Esophagus squamous epithelium (tissue), 4 donors: Measurements from ENCODE around the gene NPFFR2.

ENCODE experiments used
- POLR2A ChIP-seq, 4 donors: fragments of 450-650 bp; IDR thresholded peaks; one replicate each; pipeline ENCODE4 v1.6.1; 2017; ENCODE audit warnings: antibody characterized with exemption in 4 of 4, mild to moderate bottlenecking in 4 of 4, moderate library complexity in 3 of 4
- TF ChIP-seq, protein P1 (sequence below), 6 experiments: fragments of 450-650 bp in 4 of 6; fragments of 200-600 bp in 2 of 6; sonication (generic) in 2 of 6; IDR thresholded peaks; one replicate each; pipeline ENCODE4 v1.5.1; 2016 to 2019; ENCODE audit warnings: antibody characterized with exemption in 6 of 6, mild to moderate bottlenecking in 4 of 6, moderate library complexity in 4 of 6

DNA sequence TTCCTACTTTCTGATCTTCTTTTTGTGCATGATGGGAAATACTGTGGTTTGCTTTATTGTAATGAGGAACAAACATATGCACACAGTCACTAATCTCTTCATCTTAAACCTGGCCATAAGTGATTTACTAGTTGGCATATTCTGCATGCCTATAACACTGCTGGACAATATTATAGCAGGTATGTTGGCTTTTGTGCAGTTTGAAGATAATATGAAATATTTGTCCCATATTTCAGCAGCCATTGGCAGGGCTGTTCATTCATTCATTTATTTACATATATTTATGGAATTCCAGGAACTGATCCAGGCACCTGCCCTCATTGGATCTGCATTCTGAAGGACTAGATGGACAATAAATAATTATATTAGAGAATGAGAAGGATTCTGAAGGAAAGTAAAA, 96.9 kb downstream of the NPFFR2 start:
- TF ChIP-seq, protein P1, sequence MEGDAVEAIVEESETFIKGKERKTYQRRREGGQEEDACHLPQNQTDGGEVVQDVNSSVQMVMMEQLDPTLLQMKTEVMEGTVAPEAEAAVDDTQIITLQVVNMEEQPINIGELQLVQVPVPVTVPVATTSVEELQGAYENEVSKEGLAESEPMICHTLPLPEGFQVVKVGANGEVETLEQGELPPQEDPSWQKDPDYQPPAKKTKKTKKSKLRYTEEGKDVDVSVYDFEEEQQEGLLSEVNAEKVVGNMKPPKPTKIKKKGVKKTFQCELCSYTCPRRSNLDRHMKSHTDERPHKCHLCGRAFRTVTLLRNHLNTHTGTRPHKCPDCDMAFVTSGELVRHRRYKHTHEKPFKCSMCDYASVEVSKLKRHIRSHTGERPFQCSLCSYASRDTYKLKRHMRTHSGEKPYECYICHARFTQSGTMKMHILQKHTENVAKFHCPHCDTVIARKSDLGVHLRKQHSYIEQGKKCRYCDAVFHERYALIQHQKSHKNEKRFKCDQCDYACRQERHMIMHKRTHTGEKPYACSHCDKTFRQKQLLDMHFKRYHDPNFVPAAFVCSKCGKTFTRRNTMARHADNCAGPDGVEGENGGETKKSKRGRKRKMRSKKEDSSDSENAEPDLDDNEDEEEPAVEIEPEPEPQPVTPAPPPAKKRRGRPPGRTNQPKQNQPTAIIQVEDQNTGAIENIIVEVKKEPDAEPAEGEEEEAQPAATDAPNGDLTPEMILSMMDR (IDR thresholded peaks at IDR 0.05) = no peak
- no peak for TF ChIP-seq POLR2A (IDR thresholded peaks at IDR 0.05)
